Dermis blood vessel endothelial cell (primary cell): Measurements from ENCODE around the gene IFI6. TPM values are rescaled to one million over a fixed set of nuclear protein-coding genes. Genes with fewer than 3 reads are reported as not detected.
"Not testable (repeated sequence)": the region's sequence is repeated elsewhere in the genome, so short reads cannot be mapped to it uniquely, and the experiment has no call there.

Experiments used
- DNase-seq: peaks from one replicate; pipeline ENCODE4 v3.0.0; 2010
- total RNA-seq: library from RNA; depleted of rRNA; stranded (reverse); fragments of >200 nt; gene quantifications from 2 replicates; pipeline ENCODE4 v1.2.3, GENCODE V29; 2014

Gene IFI6
- total RNA-seq, 1 donor from 2014 or later: 57.7 TPM

DNA sequence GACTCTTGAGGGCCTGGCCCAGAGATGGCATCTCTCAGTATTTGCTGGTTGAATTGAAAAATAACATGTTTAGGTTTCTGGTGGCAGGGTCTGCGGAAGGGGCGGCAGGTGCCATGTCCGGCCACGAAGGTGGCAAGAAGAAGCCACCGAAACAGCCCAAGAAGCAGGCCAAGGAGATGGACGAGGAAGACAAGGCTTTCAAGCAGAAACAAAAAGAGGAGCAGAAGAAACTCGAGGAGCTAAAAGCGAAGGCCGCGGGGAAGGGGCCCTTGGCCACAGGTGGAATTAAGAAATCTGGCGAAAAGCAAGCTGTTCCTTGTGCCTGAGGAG is 22.7 kb downstream of the IFI6 start:
- no peak for DNase-seq

DNA sequence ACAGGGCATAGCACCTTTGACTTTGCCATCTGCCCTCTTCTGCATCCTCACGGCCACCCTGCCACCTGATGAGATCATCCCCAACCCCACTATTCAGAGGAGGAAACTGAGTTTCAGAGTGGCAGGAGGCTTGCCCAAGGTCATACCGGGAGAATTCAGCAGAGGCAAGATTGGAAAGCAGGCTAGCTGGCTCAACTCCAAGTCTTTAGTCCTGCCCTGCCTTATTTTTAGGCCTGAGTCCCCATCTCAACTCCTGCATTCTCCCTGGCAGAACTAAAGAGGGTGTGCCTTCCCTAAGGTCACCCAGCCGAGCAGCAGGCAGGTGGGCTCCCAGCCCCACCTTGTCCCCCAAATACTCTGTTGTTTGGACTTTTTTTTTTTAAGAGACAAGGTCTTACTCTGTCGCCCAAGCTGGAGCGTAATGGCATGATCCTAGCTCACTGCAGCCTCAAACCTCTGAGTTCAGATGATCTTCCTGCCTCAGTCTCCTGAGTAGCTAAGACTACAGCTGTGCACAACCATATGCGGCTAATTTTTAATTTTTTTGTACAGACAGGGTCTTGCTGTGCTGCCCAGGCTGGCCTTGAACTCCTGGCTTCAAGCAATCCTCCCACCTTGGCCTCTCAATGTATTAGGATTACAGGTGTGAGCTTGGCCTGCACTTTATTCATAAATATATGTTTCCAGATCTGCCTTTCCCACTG is 23.2 kb downstream of the IFI6 start:
- no peak for DNase-seq

DNA sequence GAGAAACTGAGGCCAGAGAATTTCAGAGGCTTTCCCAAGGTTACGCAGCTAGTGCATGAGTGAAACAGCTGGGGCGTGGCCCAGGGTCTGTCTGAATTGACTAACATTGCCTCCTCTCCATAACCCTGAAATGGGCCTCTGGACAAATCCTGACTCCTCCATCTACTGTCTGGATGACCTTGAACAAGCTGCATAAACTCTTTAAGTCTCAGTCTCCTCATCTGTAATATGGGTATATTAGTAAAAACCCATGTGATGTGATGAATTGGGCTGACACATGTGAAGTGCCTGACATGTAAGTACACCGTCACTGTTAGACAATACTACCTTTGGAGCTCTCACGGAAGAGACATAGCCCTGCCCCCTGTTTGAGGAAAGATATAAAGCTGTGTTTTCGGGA is 24.7 kb downstream of the IFI6 start:
- no peak for DNase-seq

DNA sequence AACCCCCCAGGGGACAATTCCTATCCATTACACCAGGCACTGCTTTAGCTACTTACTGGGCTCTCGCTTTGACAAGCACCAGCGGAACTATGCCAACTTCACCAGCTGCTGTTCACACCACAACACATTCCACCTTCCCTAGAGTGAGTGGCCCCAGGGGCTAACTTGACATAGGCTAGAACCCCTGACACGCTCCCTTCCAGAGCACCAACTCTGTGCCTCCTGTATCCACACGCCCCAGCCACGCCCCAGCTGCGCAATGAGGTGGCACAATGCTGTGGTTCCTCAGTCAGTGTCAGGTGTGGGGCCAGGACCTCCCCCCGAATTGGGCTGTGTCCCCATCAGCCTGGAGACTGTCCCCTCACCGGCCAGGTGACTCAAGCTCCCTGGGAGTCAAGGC is 25.3 kb downstream of the IFI6 start:
- DNase-seq: no peak

DNA sequence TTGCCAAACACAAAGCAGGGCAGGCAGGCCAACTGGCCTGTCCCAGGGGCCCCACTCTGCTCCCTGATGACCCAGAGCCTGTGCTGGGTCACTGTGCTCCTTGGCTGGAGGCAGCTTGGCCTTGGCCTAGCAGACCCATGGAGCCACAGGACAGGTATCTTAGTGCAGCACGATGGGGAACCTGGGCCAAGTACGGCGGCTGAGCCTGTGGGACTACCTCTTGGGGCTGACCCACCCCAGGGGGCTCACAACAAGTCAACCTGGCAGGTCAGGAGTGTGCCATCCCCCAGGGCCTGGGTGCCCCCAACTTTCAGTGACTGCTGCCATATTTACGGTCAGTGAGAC is 26.9 kb downstream of the IFI6 start:
- DNase-seq: no peak

DNA sequence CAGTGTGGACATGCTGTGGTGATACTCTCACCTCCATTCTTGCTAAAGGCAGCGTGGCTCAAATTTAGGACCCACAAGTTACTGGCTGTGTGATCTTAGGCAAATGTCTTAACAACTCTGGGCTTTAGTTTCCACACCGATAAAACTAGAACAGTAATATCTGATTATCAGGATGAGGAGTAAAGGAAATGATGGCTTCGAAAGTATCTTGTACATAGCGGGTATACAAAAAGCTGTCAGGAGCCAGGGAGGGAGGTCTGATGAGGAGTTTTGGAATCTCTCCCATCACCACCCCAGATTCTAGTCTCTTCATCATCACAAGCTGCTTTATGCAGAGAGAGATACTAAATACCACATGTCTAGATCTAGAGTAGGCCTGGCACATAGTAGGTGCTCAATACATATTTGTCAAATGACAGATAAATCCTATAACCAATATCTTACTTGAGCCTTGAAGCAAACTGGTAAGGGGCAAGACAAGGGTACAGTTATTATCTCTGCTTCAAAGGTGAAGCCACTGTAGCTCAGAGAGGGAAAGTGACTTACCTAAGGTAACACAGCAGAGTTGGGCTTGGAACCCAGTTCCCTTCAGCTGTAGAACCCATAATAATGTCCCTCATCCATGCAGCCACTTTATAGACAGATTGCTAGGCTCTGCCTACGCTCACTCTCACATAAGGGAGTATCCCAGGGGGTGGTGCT is 27.5 kb downstream of the IFI6 start:
- DNase-seq: no peak

DNA sequence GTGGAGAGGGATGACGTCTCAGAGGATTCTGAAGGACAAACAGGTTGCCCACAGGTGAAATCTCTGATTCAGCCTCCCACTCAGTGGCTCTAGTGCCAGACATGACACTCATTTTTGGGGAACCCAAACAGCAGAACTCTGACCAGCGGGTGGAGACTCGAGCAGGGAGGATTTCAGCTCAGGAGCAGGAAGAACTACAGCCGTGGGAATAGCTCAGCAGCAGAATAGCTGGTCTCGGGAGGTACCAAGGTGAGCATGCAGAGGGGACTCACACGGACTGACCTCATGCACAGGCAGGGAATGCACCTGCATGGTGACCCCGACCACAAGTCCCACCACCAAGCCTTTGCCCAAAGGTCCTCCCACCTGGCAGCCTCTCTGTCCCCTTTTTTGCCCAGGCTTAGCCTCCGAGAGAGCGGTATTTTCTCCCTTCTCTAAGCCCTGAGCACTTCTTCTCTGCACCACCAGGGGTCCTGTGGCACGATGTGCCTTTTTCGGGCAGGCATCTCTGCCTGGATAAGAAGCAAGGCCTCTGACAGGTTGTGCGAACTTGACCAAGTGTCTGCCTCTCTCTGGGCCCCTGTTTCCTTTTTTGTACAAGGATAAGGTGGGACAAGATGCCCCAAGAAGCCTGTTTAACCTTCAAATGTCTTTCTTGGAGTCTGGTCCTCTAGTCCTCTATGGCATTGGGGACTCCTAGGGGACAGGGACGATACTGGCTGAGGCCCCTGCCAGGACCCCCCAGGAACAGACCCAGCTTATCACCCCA is 28.2 kb downstream of the IFI6 start:
- peak; percentile 74 for DNase-seq

DNA sequence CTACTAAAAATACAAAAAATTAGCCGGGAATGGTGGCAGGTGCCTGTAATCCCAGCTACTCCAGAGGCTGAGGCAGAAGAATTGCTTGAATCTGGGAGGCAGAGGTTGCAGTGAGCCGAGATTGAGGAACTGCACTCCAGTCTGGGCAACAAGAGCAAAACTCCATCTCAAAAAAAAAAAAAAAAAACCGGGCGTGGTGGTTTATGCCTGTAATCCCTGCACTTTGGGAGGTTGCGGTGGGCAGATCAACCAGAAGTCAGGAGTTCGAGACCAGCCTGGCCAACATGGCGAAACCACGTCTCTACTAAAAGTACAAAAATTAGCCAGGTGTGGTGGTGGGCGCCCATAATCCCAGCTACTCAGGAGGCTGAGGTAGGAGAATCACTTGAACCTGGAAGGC is 31.5 kb downstream of the IFI6 start:
- not testable (repeated sequence) for DNase-seq

DNA sequence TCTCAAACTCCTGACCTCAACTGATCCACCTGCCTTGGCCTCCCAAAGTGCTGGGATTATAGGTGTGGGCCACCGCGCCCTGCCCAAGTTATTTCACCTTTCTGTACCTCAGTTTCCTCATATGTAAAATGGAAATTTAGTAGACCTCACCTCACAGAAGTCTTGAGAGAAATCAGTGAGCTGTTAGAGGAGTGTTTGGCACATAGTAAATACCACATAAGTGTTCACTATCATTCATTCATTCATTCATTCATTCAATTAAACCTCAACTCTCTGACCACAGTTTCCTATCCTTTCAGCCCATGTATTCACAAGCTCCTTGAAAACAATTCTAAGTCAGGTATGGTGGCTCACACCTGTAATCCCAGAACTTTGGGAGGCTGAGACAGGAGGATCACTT is 33.2 kb downstream of the IFI6 start:
- no peak for DNase-seq

DNA sequence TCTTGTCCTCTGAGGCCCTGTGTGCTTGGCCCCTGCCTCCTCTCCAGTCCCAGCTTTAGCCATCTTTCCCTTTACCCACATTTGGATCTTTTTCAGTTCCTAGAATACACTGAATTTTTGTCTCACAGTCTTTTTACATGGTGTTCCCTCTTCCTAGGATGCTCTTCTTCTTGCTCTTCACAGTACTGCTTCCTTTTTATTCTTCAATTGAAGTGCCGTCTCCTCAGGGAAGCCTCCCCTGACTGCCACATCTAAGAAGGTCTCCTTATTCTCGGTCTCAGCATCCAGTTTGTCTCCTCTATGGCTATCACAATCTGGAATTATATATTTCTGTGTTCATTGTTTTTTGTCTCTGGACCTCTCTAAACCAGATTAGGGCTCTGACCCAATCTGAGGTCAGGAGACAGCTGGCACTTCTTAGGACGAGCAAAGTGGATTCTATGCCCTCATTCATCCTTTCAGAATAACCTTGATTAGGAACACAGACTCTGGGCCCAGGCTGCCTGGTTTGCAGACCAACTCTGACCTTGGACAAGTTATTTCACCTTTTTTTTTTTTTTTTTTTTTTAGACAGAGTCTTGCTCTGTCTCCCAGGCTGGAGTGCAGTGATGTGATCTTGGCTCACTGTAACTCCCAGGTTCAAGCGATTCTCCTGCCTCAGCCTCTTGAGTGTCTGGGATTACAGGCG is 33.8 kb downstream of the IFI6 start:
- DNase-seq: no peak

DNA sequence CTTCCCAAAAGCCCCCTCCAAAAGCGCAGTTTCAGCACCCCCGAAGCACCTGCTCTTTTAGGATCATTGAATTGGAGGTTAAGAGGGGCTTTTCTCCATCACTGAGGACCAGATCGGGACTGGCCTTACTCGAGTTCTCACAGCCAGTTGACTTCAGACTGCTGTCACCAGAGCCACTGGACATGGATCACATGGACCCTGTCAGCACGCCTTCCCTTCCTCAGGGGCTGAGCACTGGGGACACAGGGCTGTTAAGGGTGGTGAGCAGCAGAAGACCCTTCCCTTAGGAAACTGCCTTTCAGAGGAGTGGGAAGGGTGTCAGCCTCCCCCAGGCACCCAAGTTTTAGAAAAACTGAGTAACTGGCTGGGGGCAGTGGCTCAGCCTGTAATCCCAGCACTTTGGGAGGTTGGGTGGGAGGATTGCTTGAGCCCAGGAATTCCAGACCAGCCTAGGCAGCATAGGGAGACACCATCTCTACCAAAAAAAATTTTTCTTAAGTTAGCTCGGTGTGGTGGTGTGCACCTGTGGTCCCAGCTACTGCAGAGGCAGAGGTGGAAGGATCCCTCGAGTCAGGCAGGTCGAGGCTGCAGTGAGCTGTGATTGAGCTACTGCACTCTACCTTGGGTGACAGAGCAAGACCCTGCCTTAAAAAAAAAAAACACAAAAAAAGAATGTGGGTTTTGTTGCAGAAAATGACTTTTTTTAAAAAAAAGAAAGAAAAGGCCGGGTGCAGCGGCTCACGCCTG is 36.4 kb downstream of the IFI6 start:
- DNase-seq: no peak

DNA sequence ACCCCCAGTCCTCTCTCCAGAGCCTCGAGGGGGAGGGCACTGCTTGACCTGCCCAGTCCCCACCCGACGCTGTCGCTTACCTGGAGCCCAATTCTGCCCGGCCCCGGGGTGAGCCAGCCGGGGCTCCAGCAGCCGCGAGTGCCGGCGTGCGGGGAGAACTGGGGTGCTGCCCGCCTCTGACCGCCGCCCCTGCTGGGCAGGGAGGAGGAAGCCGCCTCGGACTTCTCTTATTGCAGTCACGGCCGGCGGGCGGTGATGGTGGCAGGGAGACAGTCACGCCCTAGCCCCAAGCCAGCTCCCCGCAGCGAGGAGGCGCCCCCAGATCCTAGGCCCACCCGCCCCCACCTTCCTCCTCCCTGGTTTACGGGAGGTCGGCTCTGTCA is 37.0 kb downstream of the IFI6 start, which contains the start of gene FGR:
Gene FGR, minus strand, starts transcription at position 201 of the 383 bp plus-strand sequence. CDS start 11,269 bp downstream, outside the sequence.
- DNase-seq: no peak

DNA sequence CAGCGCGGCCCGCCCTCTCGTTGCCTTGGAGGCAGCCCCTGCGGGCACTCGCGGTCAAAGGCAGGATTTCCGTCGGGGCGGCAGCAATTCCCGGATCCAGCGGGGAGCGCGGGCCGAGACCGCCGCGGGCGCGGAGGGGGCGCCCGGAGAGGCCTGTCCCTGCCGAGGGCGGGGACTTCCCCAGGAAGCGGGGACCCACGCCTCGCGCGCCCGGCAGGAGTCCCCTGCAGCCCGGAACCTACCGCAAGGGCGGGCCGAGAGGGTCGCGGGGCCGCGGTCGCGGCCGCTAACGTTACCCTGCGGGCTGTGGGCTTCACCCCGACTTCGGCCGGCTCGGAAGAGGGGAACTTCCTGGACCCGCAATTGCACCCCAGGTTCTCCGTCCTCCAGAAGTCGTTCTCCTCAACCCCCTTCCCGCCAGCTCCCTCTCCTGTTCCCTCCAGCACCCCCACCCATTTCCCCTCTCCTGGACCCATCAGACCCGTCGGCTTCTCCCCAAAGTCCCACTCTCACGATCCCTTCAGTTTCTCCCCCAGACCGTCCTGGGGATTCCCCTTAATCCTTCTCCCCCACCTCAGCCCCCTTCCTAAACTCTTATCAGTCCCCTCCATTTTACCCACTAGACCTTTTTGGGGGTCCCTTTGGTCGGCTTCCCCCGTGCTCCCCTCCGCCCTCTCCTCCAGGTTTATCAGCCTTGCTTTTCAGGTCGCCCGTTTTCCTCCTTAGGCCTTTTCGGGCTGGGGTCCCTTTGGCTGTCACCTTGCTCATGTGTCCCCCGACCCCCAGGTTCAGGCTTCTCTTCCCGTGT is 37.6 kb downstream of the IFI6 start:
- DNase-seq: peak; percentile 48

DNA sequence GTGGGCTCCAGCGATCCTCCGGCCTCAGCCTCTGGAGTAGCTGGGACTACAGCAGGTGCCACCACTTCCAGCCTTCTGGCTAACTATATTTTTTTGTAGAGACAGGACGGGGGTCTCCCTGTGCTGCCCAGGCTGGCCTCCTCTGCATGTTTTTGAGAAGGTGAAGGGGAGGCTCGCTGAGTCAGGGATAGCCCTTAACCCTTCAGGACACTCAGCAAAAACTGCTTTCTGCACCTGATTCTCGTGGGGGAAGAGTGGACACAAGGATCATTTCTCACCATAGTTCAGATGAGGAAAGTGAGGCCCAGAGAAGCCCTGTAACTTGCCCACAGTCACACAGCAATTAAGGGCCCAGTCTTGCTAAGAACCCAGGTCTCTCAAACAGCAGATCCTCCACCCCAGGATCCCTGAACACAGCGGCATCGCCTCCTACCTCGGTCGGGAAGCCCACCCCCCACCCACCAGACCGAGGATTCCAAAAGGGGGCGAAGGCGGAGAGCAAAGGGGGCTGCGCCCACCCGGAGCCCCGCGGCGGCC is 38.3 kb downstream of the IFI6 start:
- peak; percentile 13 for DNase-seq

DNA sequence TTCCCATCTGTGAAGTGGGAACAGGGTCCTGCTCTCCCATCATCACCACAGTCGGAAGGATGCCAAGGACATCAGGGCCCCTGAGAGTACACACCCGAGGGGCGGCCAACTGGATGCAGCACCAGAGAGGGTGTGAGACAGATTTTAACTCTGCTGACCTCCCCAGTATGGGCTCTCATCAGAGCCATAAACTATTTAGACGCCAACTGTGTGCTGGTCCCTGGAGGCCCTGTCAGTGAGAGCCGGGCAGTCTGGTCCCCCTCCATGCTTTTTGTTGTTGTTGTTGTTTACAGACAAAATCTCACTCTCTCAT is 38.7 kb downstream of the IFI6 start:
- no peak for DNase-seq

DNA sequence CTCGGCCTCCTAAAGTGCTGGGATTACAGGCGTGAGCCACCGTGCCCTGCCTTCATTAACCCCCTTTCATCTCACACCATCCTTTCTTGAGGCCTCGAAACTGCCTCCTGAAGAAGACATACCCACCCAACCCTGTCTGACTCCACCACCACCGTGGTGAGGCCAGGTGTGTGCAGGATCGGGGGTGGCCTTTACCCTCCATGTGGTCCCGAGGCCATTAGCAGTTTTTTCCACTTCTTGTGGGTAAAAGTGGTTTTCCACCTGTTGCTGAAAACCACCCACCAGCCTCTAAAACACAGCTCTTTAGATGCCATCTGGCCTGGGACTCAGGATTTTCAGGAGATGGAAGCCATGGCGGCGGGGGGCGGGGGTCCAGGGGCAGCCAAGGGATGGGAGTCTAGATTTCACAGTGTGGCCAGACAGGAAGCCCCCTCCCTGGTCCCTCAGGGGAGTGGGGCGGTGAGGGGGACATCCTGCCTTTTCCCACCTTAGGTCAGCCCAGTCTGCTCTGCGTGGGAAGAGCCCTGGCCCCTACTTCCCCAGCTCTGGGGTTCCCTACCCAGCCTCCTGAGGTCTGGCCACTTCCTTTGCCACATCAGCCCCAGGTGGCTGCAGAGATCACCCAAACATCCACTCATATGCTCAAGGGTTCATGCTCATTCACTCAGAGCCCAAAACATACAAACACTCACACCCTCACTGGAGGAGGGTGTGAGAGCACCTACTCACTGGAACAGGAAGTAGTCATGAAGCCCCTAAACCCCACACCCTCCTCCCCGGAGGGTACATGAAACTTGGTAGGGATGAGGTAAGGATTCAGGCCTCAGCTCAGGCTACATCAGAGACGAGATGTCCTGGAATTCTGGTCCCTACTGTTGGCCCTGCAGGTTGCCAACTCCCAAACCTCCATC is 39.4 kb downstream of the IFI6 start:
- DNase-seq: no peak

DNA sequence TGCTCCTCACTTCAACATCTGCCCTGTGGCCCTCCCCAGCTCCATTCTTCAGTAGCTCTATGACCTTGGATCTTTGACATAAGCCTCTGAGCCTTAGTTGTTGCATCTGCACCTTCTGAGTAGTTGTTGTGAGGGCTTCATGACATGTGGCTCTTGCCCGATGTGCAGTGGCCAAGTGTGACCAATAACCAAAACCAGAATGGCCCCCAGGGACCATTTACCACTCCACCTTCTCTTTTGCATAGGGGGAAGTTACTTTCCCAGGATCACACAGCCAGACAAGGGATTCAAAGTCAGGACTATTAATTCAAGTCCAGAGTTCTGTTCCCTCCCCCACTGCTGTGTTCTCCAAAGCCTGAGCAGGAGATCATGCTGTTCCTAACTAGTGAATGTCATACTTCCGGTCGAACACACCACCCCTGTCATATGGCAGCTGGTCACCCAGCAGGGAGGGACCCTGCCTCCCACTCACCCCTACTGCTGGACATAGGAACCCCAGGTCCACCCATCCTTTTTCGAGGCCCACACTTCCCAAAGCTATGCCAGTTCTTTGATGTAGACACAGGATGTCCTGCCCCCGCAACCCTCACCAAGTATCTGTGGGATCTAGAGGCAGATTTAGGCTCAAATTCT is 41.0 kb downstream of the IFI6 start:
- DNase-seq: peak; percentile 30

DNA sequence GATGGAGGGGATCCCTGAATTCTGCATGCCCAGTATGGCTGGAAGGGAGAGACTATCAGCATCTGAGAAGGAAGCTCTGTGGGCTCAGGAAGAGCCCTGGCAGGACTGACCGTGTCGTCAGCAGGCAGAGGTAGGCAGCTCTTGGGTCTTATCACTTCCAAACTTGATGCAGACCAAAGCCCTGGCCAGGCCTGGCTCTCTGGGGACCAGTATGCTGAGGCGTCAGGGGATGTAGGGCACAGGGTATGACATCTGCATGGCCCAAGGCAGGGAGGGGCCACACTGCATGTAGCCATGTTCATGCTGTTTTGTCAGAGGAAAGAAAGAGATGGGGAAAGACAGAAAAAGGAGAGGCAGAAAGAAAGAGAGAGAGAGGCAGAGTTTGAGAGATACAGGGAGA is 43.3 kb downstream of the IFI6 start:
- no peak for DNase-seq

DNA sequence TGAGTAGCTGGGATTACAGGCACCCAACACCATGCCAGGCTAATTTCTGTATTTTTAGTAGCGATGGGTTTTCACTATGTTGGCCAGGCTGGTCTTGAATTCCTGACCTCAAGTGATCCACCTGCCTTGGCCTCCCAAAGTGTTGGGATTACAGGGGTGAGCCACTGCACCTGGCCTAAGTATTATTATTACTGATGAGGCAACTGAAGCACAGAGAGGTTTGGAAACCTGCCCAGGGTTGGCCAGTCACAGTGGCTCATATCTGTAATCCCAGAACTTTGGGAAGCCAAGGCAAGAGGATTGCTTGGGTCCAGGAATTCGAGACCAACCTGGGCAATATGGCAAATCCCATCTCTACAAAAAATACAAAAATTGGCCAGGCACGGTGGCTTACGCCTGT is 44.3 kb downstream of the IFI6 start:
- DNase-seq: not testable (repeated sequence)

DNA sequence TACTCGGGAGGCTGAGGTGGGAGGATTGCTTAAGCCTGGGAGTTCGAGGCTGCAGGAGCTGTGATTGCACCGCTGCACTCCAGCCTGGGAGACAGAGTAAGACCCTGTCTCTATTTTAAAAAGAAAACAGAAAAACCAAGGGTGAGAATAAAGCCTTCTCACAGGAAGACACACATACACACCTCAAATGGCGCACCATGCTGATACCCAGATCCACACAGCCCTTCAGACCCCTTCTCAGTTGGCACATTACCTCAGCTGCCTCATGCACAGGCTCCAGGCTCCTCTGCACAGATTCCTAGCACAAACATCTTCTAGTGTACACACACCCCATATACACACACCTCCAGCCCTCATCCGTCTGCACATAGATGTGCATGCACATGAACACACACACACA is 44.9 kb downstream of the IFI6 start:
- DNase-seq: no peak
